Thymus (tissue), 11 donors: ENCODE measurements around the gene INPP5A. TPM values are rescaled to one million over a fixed set of nuclear protein-coding genes. Genes with fewer than 3 reads are reported as not detected.
"Not testable (repeated sequence)": the region's sequence is repeated elsewhere in the genome, so short reads cannot be mapped to it uniquely, and the experiment has no call there.

ENCODE experiments used
- DNase-seq, 9 donors: peaks; one replicate each; pipeline ENCODE4 v3.0.0-alpha.2; 2013; ENCODE audit warnings: low spot score in 9 of 9, low read depth in 6 of 9, missing footprints in 1 of 9
- H3K27ac ChIP-seq, 2 donors: one replicate each; pipeline ENCODE4 v1.5.1; 2013; ENCODE audit warnings: control low read depth in 1 of 2, low read depth in 1 of 2, low read length in 1 of 2, mild to moderate bottlenecking in 1 of 2, moderate library complexity in 1 of 2
- H3K27me3 ChIP-seq, 2 donors: one replicate each; pipeline ENCODE4 v1.5.1; 2013; ENCODE audit warnings: low read length in 1 of 2; ENCODE audit not compliant: control insufficient read depth in 2 of 2, insufficient read depth in 1 of 2
- H3K36me3 ChIP-seq, 2 donors: one replicate each; pipeline ENCODE4 v1.5.1; 2013; ENCODE audit warnings: low read length in 1 of 2, mild to moderate bottlenecking in 1 of 2, moderate library complexity in 1 of 2; ENCODE audit not compliant: control insufficient read depth in 2 of 2, insufficient read depth in 2 of 2
- H3K4me1 ChIP-seq, 2 donors: one replicate each; pipeline ENCODE4 v1.5.1; 2013; ENCODE audit warnings: low read length in 2 of 2; ENCODE audit not compliant: control insufficient read depth in 2 of 2, insufficient read depth in 2 of 2
- H3K4me3 ChIP-seq, 2 donors: one replicate each; pipeline ENCODE4 v1.5.1; 2013; ENCODE audit warnings: low read length in 2 of 2, control low read depth in 1 of 2, mild to moderate bottlenecking in 1 of 2
- H3K9me3 ChIP-seq, 2 donors: one replicate each; pipeline ENCODE4 v1.5.1; 2013; ENCODE audit warnings: low read length in 1 of 2, mild to moderate bottlenecking in 1 of 2; ENCODE audit not compliant: control insufficient read depth in 2 of 2, insufficient read depth in 1 of 2
- WGBS: extraction: QIAGEN DNeasy Blood & Tissue Kit; methylation state at CpG from one replicate; pipeline ENCODE4 v1.1.7; 2013; 5-methylcytosine and 5-hydroxymethylcytosine counted together
- polyA plus RNA-seq: library from polyadenylated mRNA; stranded (reverse); fragments of 200-250 nt; gene quantifications from one replicate; pipeline ENCODE4 v1.2.3, GENCODE V29; 2013
- total RNA-seq: library from RNA; stranded (reverse); fragments of 120-200 nt; gene quantifications from one replicate; pipeline ENCODE4 v1.2.4, GENCODE V29; 2013
- donor health status: healthy.

The INPP5A gene
- total and polyA plus RNA-seq, 2 donors = 11.0 to 14.6 TPM

GRCh38 chr10:132815168-132815857 lies 277.7 kb downstream of the INPP5A start:
- no peak for DNase-seq

GRCh38 chr10:132816718-132817117 lies 279.1 kb downstream of the INPP5A start:
- H3K36me3 ChIP-seq = no peaks in the 10 kb centered on the region
- 94% methylated on average over 12 of the region's 12 CpGs for WGBS
- peaks cover 0 to 6% of the 10 kb centered on the region in 2 donors for H3K27me3 ChIP-seq
- no peaks in the 10 kb centered on the region for H3K9me3 ChIP-seq
- H3K4me1 ChIP-seq = no peaks in the 10 kb centered on the region
- no peak overlapping the region for H3K27ac ChIP-seq
- H3K4me3 ChIP-seq = no peak overlapping the region
- DNase-seq = no peak

More at GRCh38 chr10:132815168-132815857, 277.7 kb downstream of the INPP5A start:
- Histone ChIP-seq H3K4me1 (no peaks in the 10 kb centered on the region), H3K9me3 (no peaks in the 10 kb centered on the region), H3K27ac (no peak overlapping the region), H3K27me3 (peaks cover 0 to 6% of the 10 kb centered on the region in 2 donors), H3K36me3 (no peaks in the 10 kb centered on the region), H3K4me3 (no peak overlapping the region)
- 80% methylated on average over 18 of the region's 18 CpGs for WGBS

- H3K27ac ChIP-seq = no peak overlapping the region
- H3K4me1 ChIP-seq = no peaks in the 10 kb centered on the region
- H3K36me3 ChIP-seq = no peaks in the 10 kb centered on the region
- no peak overlapping the region for H3K4me3 ChIP-seq
- H3K9me3 ChIP-seq = peaks cover 0 to 4% of the 10 kb centered on the region in 2 donors
- H3K27me3 ChIP-seq = peaks cover 0 to 6% of the 10 kb centered on the region in 2 donors
- no peak for DNase-seq
- 88% methylated on average over 29 of the region's 29 CpGs for WGBS
Measured at GRCh38 chr10:132817701-132818211, 280.2 kb downstream of the INPP5A start.

- 94% methylated on average over 13 of the region's 13 CpGs for WGBS
- Histone ChIP-seq H3K4me3 (no peak overlapping the region), H3K9me3 (peaks cover 0 to 5% of the 10 kb centered on the region in 2 donors), H3K36me3 (no peaks in the 10 kb centered on the region), H3K4me1 (no peaks in the 10 kb centered on the region), H3K27ac (no peak overlapping the region), H3K27me3 (peaks cover 0 to 6% of the 10 kb centered on the region in 2 donors)
- no peak for DNase-seq
Measured at GRCh38 chr10:132820056-132820455, 282.5 kb downstream of the INPP5A start.

GRCh38 chr10:132825783-132826523 lies 288.4 kb downstream of the INPP5A start:
- H3K4me1 ChIP-seq, H3K4me3 ChIP-seq, H3K27me3 ChIP-seq, DNase-seq, H3K27ac ChIP-seq, H3K36me3 ChIP-seq: not testable (repeated sequence)
- H3K9me3 ChIP-seq = peaks cover 3 to 27% of the 10 kb centered on the region in 2 donors
- WGBS = 98% methylated on average over 34 of the region's 34 CpGs

- H3K27ac ChIP-seq = no peak overlapping the region
- H3K36me3 ChIP-seq = no peaks in the 10 kb centered on the region
- H3K4me3 ChIP-seq = no peak overlapping the region
- DNase-seq = no peak
- WGBS = 97% methylated on average over 36 of the region's 36 CpGs
- H3K9me3 ChIP-seq = peaks cover 3 to 27% of the 10 kb centered on the region in 2 donors
- H3K27me3 ChIP-seq = no peaks in the 10 kb centered on the region
- H3K4me1 ChIP-seq = no peaks in the 10 kb centered on the region
Measured at GRCh38 chr10:132826524-132827422, 289.2 kb downstream of the INPP5A start.

- peaks cover 3 to 23% of the 10 kb centered on the region in 2 donors for H3K9me3 ChIP-seq
- WGBS = 89% methylated on average over 13 of the region's 13 CpGs
- H3K27me3 ChIP-seq = peaks cover 0 to 2% of the 10 kb centered on the region in 2 donors
- no peak overlapping the region for H3K27ac ChIP-seq
- no peak overlapping the region for H3K4me3 ChIP-seq
- H3K36me3 ChIP-seq = no peaks in the 10 kb centered on the region
- no peaks in the 10 kb centered on the region for H3K4me1 ChIP-seq
- DNase-seq = no peak
Measured at GRCh38 chr10:132827423-132827789, 289.8 kb downstream of the INPP5A start.

GRCh38 chr10:132827861-132828539 lies 290.4 kb downstream of the INPP5A start:
- H3K27ac ChIP-seq = no peak overlapping the region
- H3K27me3 ChIP-seq = peaks cover 0 to 5% of the 10 kb centered on the region in 2 donors
- H3K36me3 ChIP-seq = no peaks in the 10 kb centered on the region
- H3K4me1 ChIP-seq = no peaks in the 10 kb centered on the region
- H3K4me3 ChIP-seq = no peak overlapping the region
- WGBS = 94% methylated on average over 29 of the region's 29 CpGs
- no peak for DNase-seq
- H3K9me3 ChIP-seq = peaks cover 3 to 23% of the 10 kb centered on the region in 2 donors
